Measurements from ENCODE around the gene ADRA1B.

Gene ADRA1B

DNA sequence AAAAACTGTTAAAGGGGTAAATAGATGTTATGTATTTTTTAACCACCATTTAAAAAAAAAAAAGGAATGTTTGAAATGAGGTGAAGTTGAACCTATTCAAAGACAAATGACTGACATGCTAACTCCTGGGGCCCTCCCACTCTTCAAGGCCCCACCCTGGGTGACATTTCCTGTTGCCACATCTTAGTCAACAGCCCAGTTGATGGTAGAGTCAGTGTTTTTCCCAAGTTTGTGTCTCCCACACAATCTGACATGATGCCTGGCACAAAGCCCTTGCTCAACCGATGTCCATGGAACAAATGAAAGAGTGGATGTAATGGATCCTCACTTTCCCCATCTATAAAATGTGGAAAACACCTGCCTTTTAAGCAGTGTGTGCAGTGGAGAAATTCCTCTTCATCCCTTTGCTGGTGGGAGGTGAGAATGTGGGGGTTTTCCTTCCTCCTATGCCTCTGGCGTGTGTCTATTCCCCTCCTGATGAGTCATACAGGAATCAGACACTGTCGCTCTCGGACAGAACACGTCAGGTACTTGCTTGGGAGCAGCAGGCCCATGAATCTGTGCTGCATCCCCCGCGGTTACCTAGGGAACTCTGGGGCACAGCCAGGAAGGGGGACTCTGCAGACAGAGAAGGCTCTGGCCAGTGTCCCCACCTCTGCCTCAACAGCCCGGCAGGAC, 13.7 kb upstream of the ADRA1B start:
- DNase-seq, result no peak

- no peak for DNase-seq
These were observed 13.2 kb upstream of the ADRA1B start for GRCh38 chr5:159903131-159903530.

- no peak for DNase-seq
These were observed 11.4 kb upstream of the ADRA1B start for GRCh38 chr5:159904874-159905273.

DNA sequence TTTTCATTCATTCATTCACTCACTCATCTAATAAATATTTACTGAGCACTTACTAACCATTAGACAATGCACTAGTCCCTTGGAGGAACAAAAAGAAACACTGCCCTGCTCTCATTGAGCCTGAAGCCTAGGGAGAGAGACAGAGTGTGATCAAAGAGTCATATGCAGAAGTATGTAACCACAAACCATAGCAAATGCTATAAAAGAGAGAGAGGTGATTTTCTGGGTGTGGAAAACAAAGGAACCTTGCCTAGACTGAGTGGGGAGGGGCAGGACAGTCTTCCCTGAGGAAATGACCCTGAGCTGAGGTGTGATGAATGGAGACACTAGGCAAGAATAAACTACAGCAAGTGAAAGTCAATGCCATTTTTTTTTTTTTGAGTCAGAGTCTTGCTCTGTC, 10.8 kb upstream of the ADRA1B start:
- no peak for DNase-seq

DNA sequence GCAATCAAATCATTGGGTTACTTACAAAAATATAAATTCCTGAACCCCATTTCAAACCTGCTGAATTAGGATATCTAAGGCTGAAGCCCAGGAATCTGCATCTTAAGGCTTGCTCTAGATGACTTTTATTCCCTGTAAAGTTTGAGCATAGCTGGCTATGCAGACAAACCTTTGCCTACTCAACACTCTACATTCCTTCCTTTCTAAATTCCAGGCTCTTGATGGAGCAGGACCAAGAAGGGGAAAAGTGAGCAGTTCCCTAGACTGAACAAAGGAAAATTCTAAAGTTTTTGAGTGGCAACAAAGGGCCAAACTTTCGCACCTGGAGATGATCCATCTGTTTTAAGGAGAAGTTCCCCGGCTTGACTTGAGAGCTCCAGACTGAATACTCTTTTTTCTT, 9.8 kb upstream of the ADRA1B start:
- DNase-seq, result no peak

- no peak for DNase-seq
These were observed 9.3 kb upstream of the ADRA1B start for GRCh38 chr5:159906943-159907342.

- DNase-seq, result no peak
These were observed 8.3 kb upstream of the ADRA1B start for GRCh38 chr5:159907689-159908590.

DNA sequence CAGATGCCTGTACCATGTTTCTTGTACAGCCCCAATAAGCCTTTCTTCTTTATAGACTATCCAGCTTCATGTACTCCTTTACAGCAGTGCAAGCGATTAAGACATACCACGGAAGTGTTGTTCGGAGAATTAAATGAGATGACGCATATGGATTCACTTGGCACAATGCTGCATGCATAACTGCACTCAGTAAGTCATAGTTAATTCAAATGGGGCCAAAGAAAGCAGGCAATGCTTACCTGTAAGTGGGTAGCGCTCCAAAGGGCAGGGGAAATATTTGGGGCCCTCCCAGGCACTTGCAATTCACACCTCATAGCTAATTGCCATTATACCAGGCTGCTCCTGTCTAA, 7.7 kb upstream of the ADRA1B start:
- DNase-seq, result no peak

GRCh38 chr5:159909126-159909525, 7.2 kb upstream of the ADRA1B start:
- DNase-seq, result no peak

GRCh38 chr5:159910207-159910842, 6.0 kb upstream of the ADRA1B start:
- no peak for DNase-seq

DNA sequence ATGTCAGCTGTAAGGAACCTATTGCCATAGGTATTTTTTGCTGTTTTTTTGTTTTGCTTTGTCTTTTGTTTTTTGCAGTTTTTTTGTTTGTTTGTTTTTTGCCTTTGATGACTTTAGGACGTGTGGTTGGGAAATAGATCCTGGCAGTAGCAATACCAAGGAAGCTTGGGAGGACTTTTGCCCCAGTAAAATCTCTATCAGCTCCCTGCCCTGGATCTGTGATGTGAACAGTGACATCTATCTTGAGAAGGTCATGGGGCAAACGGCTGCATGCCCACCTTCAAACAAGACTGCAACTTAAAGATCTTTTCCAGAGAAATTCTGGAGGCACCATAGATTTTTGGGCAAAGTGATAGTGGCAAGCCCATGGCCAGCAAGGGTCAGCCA, 5.4 kb upstream of the ADRA1B start:
- DNase-seq, result no peak

- DNase-seq, result no peak
These were observed 4.9 kb upstream of the ADRA1B start for GRCh38 chr5:159911349-159911748.

GRCh38 chr5:159912033-159912800, 4.1 kb upstream of the ADRA1B start:
- no peak for DNase-seq

DNA sequence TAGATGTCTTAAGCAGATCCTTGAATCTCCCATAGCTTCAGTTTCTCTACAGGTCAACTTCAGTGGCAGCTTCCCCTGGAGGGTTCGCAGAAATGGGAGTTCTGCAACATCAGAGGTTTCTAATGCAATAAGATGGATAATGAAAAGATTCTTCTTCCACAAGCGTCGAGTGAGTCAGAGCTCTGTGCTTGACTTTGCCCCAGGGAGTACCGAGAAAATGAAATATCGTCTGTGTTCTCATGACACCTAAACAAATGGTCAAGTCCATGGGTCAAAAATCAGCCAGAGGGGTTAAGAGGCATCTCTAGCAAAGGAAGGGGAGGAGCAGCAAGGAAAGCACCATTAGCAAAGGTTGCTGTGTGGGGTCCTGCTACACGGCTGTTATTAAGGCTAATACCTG, 3.2 kb upstream of the ADRA1B start:
- DNase-seq, result no peak

- no peak for DNase-seq
These were observed 2.8 kb upstream of the ADRA1B start for GRCh38 chr5:159913501-159913900.

DNA sequence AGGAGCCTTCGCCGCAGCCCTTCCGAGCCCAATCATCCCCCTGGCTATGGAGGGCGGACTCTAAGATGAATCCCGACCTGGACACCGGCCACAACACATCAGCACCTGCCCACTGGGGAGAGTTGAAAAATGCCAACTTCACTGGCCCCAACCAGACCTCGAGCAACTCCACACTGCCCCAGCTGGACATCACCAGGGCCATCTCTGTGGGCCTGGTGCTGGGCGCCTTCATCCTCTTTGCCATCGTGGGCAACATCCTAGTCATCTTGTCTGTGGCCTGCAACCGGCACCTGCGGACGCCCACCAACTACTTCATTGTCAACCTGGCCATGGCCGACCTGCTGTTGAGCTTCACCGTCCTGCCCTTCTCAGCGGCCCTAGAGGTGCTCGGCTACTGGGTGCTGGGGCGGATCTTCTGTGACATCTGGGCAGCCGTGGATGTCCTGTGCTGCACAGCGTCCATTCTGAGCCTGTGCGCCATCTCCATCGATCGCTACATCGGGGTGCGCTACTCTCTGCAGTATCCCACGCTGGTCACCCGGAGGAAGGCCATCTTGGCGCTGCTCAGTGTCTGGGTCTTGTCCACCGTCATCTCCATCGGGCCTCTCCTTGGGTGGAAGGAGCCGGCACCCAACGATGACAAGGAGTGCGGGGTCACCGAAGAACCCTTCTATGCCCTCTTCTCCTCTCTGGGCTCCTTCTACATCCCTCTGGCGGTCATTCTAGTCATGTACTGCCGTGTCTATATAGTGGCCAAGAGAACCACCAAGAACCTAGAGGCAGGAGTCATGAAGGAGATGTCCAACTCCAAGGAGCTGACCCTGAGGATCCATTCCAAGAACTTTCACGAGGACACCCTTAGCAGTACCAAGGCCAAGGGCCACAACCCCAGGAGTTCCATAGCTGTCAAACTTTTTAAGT, 819 bp downstream of the ADRA1B start:
- DNase-seq, result no peak

GRCh38 chr5:159917994-159918393, 1.7 kb downstream of the ADRA1B start:
- no peak for DNase-seq

DNA sequence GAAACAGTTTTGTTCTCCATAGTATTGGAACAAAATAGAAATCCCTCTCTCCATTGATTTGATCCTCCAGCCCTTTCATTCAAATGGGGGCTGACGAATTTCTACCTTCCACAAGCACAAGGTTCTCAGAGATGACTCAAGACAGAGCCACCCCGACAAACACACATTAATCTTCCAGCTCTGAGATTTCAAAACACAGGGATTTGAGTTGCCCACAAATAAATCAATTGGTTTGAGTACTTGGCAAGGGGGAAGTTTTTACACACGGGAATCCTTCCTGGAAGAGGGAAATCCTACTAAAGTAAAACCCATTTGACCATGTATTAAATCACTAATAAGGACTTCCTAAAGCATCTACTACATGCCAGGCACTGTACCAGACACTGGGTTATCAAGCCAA, 5.4 kb downstream of the ADRA1B start:
- DNase-seq, result no peak

GRCh38 chr5:159923008-159923407, 6.7 kb downstream of the ADRA1B start:
- DNase-seq, result no peak

- no peak for DNase-seq
These were observed 12.0 kb downstream of the ADRA1B start for GRCh38 chr5:159928122-159928909.

DNA sequence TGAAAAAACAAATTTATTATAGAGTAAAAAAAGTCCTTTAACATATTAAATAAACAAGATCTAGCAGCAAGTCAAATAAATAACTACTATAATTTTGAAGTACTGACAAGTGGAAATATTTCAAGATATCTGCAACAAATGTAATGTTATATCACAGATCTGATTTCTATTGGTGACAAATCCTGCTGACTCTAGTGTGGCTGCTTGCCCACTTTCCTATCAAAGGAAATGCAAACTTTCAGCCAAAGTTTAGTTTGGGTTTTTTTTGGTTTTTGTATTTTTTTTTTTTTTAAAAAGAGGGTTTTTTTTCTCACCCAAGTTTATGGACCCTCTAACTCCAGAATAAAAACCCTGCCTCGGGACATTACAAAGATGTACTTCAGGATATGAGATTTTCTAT, 12.9 kb downstream of the ADRA1B start:
- DNase-seq, result no peak

Measured in stimulated activated CD4-positive, alpha-beta T cell treated with anti-CD3 and anti-CD28 coated beads, Interleukin-12 subunit alpha, Interleukin-12 subunit beta, amount 100 ng/mL, for 4 hours (primary cell).